Kidney (tissue), 14 donors: ENCODE measurements around the gene KCNA1. TPM values are rescaled to one million over a fixed set of nuclear protein-coding genes. Genes with fewer than 3 reads are reported as not detected.

Experiments used
- DNase-seq, 5 donors: peaks; one replicate each; pipeline ENCODE4 v3.0.0-alpha.2; 2013 to 2020
- FAIRE-seq: peaks from 2 replicates; lab custom pipeline; 2012; peaks lifted over from hg19 to GRCh38; lab: Jason Lieb, UNC
- H3K27ac ChIP-seq, 2 donors: one replicate each; pipeline ENCODE4 v1.7.0; 2013; ENCODE audit warnings: low read depth in 2 of 2, low read length in 2 of 2, inconsistent platforms in 1 of 2
- H3K27me3 ChIP-seq: one replicate; pipeline ENCODE4 v1.7.1; 2013; ENCODE audit warnings: low read length, inconsistent platforms; ENCODE audit not compliant: control insufficient read depth, insufficient read depth
- H3K36me3 ChIP-seq, 3 donors: one replicate each; pipeline versions ENCODE4 v1.7.0 to v1.7.1; 2013; ENCODE audit warnings: low read length in 3 of 3, control low read depth in 1 of 3, inconsistent platforms in 1 of 3; ENCODE audit not compliant: insufficient read depth in 3 of 3, control insufficient read depth in 2 of 3
- H3K4me1 ChIP-seq, 3 donors: one replicate each; pipeline versions ENCODE4 v1.7.0 to v1.7.1; 2013; ENCODE audit warnings: low read length in 3 of 3, inconsistent platforms in 1 of 3, low read depth in 1 of 3; ENCODE audit not compliant: control insufficient read depth in 2 of 3, insufficient read depth in 2 of 3
- H3K4me3 ChIP-seq, 3 donors: one replicate each; pipeline versions ENCODE4 v1.7.0 to v1.8.1; 2013; ENCODE audit warnings: low read length in 3 of 3, control low read depth in 1 of 3, inconsistent platforms in 1 of 3
- H3K9ac ChIP-seq, 3 donors: one replicate each; pipeline versions ENCODE4 v1.7.0 to v1.7.1; 2013; ENCODE audit warnings: low read length in 3 of 3, control low read depth in 1 of 3, inconsistent platforms in 1 of 3
- H3K9me3 ChIP-seq, 3 donors: one replicate each; pipeline versions ENCODE4 v1.7.0 to v1.7.1; 2013; ENCODE audit warnings: low read length in 3 of 3, control low read depth in 1 of 3, inconsistent platforms in 1 of 3; ENCODE audit not compliant: control insufficient read depth in 2 of 3, insufficient read depth in 1 of 3
- intact Hi-C: fragments of 100-400 bp; cut with DNase I; formaldehyde crosslinking; loops from one replicate; pipeline ENCODE4 v1.11.1; 2022
- polyA plus RNA-seq: library from polyadenylated mRNA; stranded (reverse); fragments of 350-450 nt; fragmentation: Illumina TruSeq; extraction: RNeasy Lipid Tissue Mini Kit (QIAGEN cat#74804); gene quantifications from one replicate; pipeline ENCODE4 v1.2.3, GENCODE V29; 2014; ENCODE audit warnings: low read depth, low replicate concordance; ENCODE audit not compliant: insufficient read depth
- total RNA-seq: library from RNA; stranded (reverse); fragmentation: NEBNext Ultra II Directional; extraction: Animal tissue kit (Norgen Biotek cat#: 25700); gene quantifications from one replicate; pipeline ENCODE4 v1.2.1, GENCODE V29; 2021
- TF ChIP-seq, protein P1 (sequence below): IDR thresholded peaks from 3 replicates; pipeline ENCODE4 v1.5.1; 2012; ENCODE audit warnings: mild to moderate bottlenecking, moderate library complexity, borderline replicate concordance; ENCODE audit not compliant: insufficient read depth; ENCODE audit errors: extremely low read depth
- donor health status: control.
- donor health status: control.
- donor health status: control.
- donor health status: control.
- donor health status: control.
- donor health status: DM: yes; HTN: yes; CAD: no.
- donor health status: Normal renal cell carcinoma (clear cell type).

Gene KCNA1
- total and polyA plus RNA-seq, 2 donors from 2014 or later = not detected

- Histone ChIP-seq H3K36me3 (no peaks in the 10 kb centered on the region), H3K9me3 (no peaks in the 10 kb centered on the region), H3K4me1 (no peaks in the 10 kb centered on the region), H3K27ac (no peak overlapping the region), H3K9ac (no peak overlapping the region), H3K27me3 (no peaks in the 10 kb centered on the region), H3K4me3 (no peak overlapping the region)
- TF ChIP-seq, protein P1, sequence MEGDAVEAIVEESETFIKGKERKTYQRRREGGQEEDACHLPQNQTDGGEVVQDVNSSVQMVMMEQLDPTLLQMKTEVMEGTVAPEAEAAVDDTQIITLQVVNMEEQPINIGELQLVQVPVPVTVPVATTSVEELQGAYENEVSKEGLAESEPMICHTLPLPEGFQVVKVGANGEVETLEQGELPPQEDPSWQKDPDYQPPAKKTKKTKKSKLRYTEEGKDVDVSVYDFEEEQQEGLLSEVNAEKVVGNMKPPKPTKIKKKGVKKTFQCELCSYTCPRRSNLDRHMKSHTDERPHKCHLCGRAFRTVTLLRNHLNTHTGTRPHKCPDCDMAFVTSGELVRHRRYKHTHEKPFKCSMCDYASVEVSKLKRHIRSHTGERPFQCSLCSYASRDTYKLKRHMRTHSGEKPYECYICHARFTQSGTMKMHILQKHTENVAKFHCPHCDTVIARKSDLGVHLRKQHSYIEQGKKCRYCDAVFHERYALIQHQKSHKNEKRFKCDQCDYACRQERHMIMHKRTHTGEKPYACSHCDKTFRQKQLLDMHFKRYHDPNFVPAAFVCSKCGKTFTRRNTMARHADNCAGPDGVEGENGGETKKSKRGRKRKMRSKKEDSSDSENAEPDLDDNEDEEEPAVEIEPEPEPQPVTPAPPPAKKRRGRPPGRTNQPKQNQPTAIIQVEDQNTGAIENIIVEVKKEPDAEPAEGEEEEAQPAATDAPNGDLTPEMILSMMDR = no peak
- intact Hi-C loops = no loop called here
- no peak for DNase-seq
- FAIRE-seq = no peak
Measured at GRCh38 chr12:4951601-4952000, 41.9 kb downstream of the KCNA1 start.

- FAIRE-seq = no peak
- TF ChIP-seq, protein P1 = no peak
Measured at GRCh38 chr12:4954621-4955354, 45.1 kb downstream of the KCNA1 start.

GRCh38 chr12:4956054-4956453 is 46.3 kb downstream of the KCNA1 start:
- TF ChIP-seq, protein P1 = no peak
- DNase-seq = no peak
- Histone ChIP-seq H3K4me1 (no peaks in the 10 kb centered on the region), H3K4me3 (no peak overlapping the region), H3K9ac (no peak overlapping the region), H3K9me3 (no peaks in the 10 kb centered on the region), H3K27me3 (no peaks in the 10 kb centered on the region), H3K27ac (no peak overlapping the region), H3K36me3 (no peaks in the 10 kb centered on the region)
- intact Hi-C loops = no loop called here
- no peak for FAIRE-seq

More at GRCh38 chr12:4954621-4955354, 45.1 kb downstream of the KCNA1 start:
- Histone ChIP-seq H3K27ac (no peak overlapping the region), H3K4me3 (no peak overlapping the region), H3K4me1 (no peaks in the 10 kb centered on the region), H3K9ac (no peak overlapping the region), H3K27me3 (no peaks in the 10 kb centered on the region), H3K36me3 (no peaks in the 10 kb centered on the region), H3K9me3 (no peaks in the 10 kb centered on the region)
- DNase-seq = peak in 3 of 5 donors; percentile 21 to 34 (median 28)
- intact Hi-C loops = no loop called here

- no peak for FAIRE-seq
Measured at GRCh38 chr12:4956968-4957367, 47.3 kb downstream of the KCNA1 start.

More at GRCh38 chr12:4956968-4957367, 47.3 kb downstream of the KCNA1 start:
- no peaks in the 10 kb centered on the region for H3K27me3 ChIP-seq
- no peaks in the 10 kb centered on the region for H3K4me1 ChIP-seq
- H3K9me3 ChIP-seq = no peaks in the 10 kb centered on the region
- TF ChIP-seq, protein P1 = no peak
- no peaks in the 10 kb centered on the region for H3K36me3 ChIP-seq
- H3K4me3 ChIP-seq = no peak overlapping the region
- H3K27ac ChIP-seq = no peak overlapping the region
- DNase-seq = no peak
- intact Hi-C loops = no loop called here
- H3K9ac ChIP-seq = no peak overlapping the region
